ES-I3 (cell line): ENCODE results near the gene TRIM15.
"Not testable (repeated sequence)": the region's sequence is repeated elsewhere in the genome, so short reads cannot be mapped to it uniquely, and the experiment has no call there.

Source experiments
- H3K36me3 ChIP-seq: 2 replicates; pipeline ENCODE4 v1.6.1; 2013; ENCODE audit warnings: mild to moderate bottlenecking, low read length, control low read depth, moderate library complexity; ENCODE audit not compliant: insufficient read depth
- H3K4me1 ChIP-seq: 2 replicates; pipeline ENCODE4 v1.6.1; 2013; ENCODE audit warnings: mild to moderate bottlenecking, control low read depth, low read length; ENCODE audit not compliant: insufficient read depth
- H3K9ac ChIP-seq: 2 replicates; pipeline ENCODE4 v1.6.1; 2013; ENCODE audit warnings: low read depth, mild to moderate bottlenecking, low read length, moderate library complexity
- H3K9me3 ChIP-seq: 2 replicates; pipeline ENCODE4 v1.6.1; 2013; ENCODE audit warnings: mild to moderate bottlenecking, low read length, moderate library complexity; ENCODE audit not compliant: control insufficient read depth, insufficient read depth

The TRIM15 gene

GRCh38 chr6:30163090-30163917 lies at the start of gene TRIM15:
Gene TRIM15, plus strand, starts transcription at chr6:30163546. Its CDS starts 139 bp downstream, at chr6:30163685.
- H3K36me3 ChIP-seq = no peaks in the 10 kb centered on the region
- no peak within 1 kb of the TSS for H3K9ac ChIP-seq
- H3K4me1 ChIP-seq = no peaks in the 10 kb centered on the region
- H3K9me3 ChIP-seq = no peaks in the 10 kb centered on the region

- Histone ChIP-seq H3K4me1 (no peaks in the 10 kb centered on the region), H3K36me3 (no peaks in the 10 kb centered on the region), H3K9me3 (no peaks in the 10 kb centered on the region), H3K9ac (no peak overlapping the region)
These were observed 49.5 kb upstream of the TRIM15 start for GRCh38 chr6:30113841-30114240.

DNA sequence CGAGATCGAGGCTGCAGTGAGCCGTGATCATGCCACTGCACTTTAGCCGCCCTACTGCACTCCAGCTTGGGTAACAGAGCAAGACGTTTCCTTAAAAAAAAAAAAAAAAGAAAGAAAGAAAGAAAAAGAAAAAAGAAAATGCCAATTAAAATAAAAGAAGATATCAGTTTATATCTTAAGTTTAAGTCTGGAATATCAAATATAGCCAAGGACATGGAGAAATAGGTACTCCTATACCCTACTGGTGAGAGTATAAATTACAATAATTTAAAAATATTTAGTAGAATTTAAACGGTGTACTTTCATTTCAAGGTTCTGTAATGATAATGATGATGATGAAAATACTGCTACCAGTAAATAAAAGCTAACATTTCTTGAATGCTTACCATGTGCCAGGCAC lies 46.6 kb upstream of the TRIM15 start:
- Histone ChIP-seq H3K9ac (no peak overlapping the region), H3K36me3 (no peaks in the 10 kb centered on the region), H3K4me1 (no peaks in the 10 kb centered on the region), H3K9me3 (no peaks in the 10 kb centered on the region)

DNA sequence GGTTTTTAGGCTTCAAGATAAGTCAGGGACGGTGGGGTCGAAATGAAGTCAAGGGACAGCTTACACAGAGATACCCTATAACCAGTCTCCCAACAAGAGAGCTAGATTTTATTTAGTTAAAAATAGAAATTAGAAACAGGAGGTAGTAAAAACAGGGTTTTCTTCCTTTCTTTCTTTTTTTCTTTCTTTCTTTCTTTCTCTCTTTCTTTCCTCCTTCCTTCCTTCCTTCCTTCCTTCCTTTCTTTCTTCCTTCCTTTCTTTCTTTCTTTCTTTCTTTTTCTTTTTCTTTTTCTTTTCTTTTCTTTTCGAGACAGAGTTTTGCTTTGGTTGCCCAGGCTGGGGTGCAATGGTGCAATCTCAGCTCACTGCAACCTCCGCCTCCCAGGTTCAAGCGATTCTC lies 44.7 kb upstream of the TRIM15 start:
- H3K4me1 ChIP-seq, H3K36me3 ChIP-seq, H3K9me3 ChIP-seq, H3K9ac ChIP-seq: not testable (repeated sequence)

GRCh38 chr6:30121446-30122366 lies 41.6 kb upstream of the TRIM15 start:
- H3K9ac ChIP-seq = no peak overlapping the region
- H3K9me3 ChIP-seq = no peaks in the 10 kb centered on the region
- no peaks in the 10 kb centered on the region for H3K4me1 ChIP-seq
- H3K36me3 ChIP-seq = no peaks in the 10 kb centered on the region

DNA sequence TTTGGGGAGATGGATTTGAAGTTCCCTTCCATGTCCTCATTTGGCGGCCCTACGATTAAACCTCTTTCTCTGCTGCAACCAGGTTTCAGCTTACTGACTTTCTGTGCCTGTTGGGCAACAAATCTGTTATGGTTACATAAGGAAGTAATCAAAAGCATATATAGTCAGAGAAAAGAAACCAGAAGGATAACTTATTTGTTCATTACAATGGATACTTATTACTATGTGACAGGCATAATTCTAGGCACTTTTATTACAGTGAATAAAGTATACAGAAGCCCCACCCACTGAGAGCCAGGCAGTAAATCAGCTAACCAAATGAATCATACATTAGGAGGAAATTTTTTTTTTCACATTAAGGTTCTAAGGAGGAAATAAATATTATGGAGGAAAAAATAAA lies 40.8 kb upstream of the TRIM15 start:
- H3K9ac ChIP-seq = no peak overlapping the region
- H3K4me1 ChIP-seq = no peaks in the 10 kb centered on the region
- no peaks in the 10 kb centered on the region for H3K36me3 ChIP-seq
- H3K9me3 ChIP-seq = no peaks in the 10 kb centered on the region

GRCh38 chr6:30127238-30128093 lies 35.9 kb upstream of the TRIM15 start:
- Histone ChIP-seq H3K4me1 (no peaks in the 10 kb centered on the region), H3K9ac (peak overlapping the region; percentile 65), H3K9me3 (no peaks in the 10 kb centered on the region), H3K36me3 (no peaks in the 10 kb centered on the region)

- no peaks in the 10 kb centered on the region for H3K36me3 ChIP-seq
- no peaks in the 10 kb centered on the region for H3K9me3 ChIP-seq
- no peak overlapping the region for H3K9ac ChIP-seq
- no peaks in the 10 kb centered on the region for H3K4me1 ChIP-seq
These were observed 33.8 kb upstream of the TRIM15 start for GRCh38 chr6:30129265-30130178.

- Histone ChIP-seq H3K9me3 (no peaks in the 10 kb centered on the region), H3K4me1 (no peaks in the 10 kb centered on the region), H3K9ac (no peak overlapping the region), H3K36me3 (no peaks in the 10 kb centered on the region)
These were observed 33.1 kb upstream of the TRIM15 start for GRCh38 chr6:30130179-30130679.

- no peaks in the 10 kb centered on the region for H3K4me1 ChIP-seq
- no peaks in the 10 kb centered on the region for H3K36me3 ChIP-seq
- no peak overlapping the region for H3K9ac ChIP-seq
- no peaks in the 10 kb centered on the region for H3K9me3 ChIP-seq
These were observed 32.2 kb upstream of the TRIM15 start for GRCh38 chr6:30130887-30131862.

DNA sequence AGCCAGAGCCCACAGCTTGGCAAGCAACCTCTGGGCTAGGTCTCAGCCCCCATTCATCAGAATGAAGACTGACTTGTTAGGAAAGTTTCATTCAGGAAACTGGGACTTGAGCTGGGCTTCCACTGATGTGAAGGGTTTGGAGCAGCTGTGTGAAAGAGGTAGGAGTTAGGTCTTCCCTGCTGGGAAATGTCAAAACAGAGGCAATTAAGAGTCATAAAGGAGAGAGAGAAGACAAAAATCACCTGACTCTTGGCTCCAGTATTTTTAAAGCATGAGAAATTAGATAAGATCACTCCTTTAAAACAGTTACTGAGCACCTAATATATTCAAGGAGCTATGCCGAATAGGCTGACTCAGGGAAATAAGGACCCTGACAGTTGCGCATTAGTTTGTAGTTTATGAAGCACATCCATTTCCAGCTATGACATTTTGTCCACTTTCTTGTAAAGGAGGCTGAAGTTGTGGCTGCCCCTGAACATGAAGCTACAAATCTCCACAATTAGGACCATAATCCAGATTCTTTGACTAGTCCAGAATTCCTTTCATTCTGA lies 31.3 kb upstream of the TRIM15 start:
- Histone ChIP-seq H3K9me3 (no peaks in the 10 kb centered on the region), H3K4me1 (no peaks in the 10 kb centered on the region), H3K9ac (no peak overlapping the region), H3K36me3 (no peaks in the 10 kb centered on the region)

DNA sequence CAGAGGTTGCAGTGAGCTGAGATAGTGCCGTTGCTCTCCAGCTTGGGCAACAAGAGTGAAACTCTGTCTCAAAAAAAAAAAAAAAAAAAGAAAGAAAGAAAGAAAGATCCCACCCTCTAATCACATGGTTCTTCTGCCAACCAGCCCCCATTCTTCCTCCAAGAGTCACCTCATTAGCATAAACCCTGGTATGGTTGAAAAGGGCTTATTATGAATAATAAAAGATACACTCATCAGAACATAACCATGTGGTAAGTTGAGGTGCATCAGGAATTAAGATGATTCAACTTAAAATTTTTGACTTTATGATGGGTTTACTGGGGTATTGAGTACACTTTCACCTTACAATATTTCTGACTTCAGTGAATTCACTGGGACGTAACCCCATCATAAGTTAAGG lies 28.2 kb upstream of the TRIM15 start:
- no peak overlapping the region for H3K9ac ChIP-seq
- no peaks in the 10 kb centered on the region for H3K4me1 ChIP-seq
- no peaks in the 10 kb centered on the region for H3K9me3 ChIP-seq
- H3K36me3 ChIP-seq = no peaks in the 10 kb centered on the region
